DND-41 (cell line): ENCODE measurements around the gene FPR2.

ENCODE experiments used
- EZH2 ChIP-seq: IDR thresholded peaks from 3 replicates; pipeline ENCODE4 v1.6.1; 2012; ENCODE audit warnings: borderline replicate concordance, low read depth, mild to moderate bottlenecking, moderate library complexity, low read length, inconsistent platforms; ENCODE audit not compliant: severe bottlenecking
- TF ChIP-seq, protein P1 (sequence below): IDR thresholded peaks from 2 replicates; pipeline ENCODE4 v1.5.1; 2012; ENCODE audit warnings: borderline replicate concordance, low read length, moderate library complexity, mild to moderate bottlenecking; ENCODE audit not compliant: poor library complexity, severe bottlenecking; ENCODE audit errors: extremely low read depth

DNA sequence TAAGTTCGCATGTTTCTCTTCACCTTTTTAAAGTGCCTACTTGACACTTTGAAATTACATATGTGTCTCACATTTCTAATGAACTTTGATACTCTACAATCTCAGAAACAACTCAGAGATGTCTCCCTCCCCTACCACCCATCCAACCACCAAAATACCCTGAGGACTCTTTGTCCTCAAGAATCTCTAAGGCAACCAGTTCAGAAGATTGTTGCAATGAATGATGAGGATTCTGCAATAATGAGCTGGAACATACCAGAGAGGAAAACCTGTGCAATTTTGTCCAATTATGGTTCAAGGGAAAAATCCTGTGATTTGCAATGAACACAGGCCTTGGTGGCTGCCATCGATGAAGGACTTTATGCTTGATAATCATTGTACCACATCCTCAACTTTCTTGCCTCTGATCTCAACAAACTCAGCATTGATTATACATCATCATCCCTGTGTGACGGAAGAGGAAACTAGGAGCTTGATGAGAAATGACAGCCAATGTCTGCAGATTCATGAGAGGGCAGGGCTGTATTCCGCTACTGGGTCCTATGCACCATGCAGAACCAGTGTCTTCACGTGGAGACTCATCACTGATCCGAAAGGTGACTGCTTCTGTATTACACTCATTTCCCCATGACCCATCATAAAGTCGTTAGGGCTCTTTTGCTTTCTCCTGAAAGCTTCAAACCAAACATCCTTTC, 10.4 kb upstream of the FPR2 start:
- TF ChIP-seq, protein P1, sequence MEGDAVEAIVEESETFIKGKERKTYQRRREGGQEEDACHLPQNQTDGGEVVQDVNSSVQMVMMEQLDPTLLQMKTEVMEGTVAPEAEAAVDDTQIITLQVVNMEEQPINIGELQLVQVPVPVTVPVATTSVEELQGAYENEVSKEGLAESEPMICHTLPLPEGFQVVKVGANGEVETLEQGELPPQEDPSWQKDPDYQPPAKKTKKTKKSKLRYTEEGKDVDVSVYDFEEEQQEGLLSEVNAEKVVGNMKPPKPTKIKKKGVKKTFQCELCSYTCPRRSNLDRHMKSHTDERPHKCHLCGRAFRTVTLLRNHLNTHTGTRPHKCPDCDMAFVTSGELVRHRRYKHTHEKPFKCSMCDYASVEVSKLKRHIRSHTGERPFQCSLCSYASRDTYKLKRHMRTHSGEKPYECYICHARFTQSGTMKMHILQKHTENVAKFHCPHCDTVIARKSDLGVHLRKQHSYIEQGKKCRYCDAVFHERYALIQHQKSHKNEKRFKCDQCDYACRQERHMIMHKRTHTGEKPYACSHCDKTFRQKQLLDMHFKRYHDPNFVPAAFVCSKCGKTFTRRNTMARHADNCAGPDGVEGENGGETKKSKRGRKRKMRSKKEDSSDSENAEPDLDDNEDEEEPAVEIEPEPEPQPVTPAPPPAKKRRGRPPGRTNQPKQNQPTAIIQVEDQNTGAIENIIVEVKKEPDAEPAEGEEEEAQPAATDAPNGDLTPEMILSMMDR: no peak
- TF ChIP-seq EZH2: no peak
